ENCODE results near the gene SPOUT1. TPM values are rescaled to one million over a fixed set of nuclear protein-coding genes. Genes with fewer than 3 reads are reported as not detected.
"Not testable (repeated sequence)": the region's sequence is repeated elsewhere in the genome, so short reads cannot be mapped to it uniquely, and the experiment has no call there.

The SPOUT1 gene
- total and polyA plus RNA-seq, 3 experiments from 2014 or later: 77.3 to 143 (median 137) TPM

DNA sequence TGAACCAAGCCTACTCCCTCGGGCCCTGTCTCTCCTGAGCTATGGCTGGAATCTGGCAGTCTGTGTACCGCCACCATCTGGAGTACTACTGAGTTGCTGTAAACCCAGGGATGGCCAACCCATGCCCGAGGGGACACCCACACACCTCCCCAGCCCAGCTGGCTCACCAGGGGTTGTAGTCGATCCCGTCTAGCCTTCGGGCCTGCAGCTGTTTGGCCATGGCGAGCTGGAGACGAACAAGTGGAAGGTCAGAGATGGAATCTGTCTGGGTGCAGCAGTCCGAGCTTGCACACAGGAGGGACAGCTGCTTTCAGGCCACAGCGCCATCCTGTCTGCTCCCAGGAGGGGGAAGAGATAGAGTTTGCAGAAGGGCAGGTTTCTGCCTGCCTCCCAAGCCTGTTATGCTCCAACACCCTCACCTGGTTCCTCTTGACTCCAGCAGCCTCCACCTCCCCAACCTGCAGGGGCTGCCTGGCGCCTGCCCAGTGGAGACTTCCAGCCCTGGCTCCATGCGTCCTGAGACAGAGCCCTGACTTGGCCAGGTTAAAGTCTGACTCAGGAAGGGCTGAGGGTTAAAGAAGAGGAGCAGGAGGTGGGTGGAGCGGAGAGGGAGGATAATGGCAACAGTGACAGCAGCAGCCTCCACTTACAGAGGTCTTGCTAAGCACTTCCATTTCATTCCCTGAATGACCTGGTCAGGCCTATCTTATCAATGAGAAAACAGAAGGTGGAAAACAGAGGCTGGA lies 15.8 kb upstream of the SPOUT1 start:
- Mint-ChIP-seq H3K9me3 (peaks cover 0 to 9% (median 3%) of the 10 kb centered on the region in 5 donors), H3K4me3 (no peak overlapping the region), H3K27ac (peak overlapping the region in 1 of 8 donors; percentile 80), H3K27me3 (no peaks in the 10 kb centered on the region), H3K36me3 (peaks cover 8 to 25% (median 14%) of the 10 kb centered on the region in 3 donors), H3K4me1 (no peaks in the 10 kb centered on the region)
- H3K4me3 ChIP-seq (ENCODE audit: low read length): no peak overlapping the region
- no peak for DNase-seq
- ChIA-PET CTCF (interaction anchor here (0.9 to 1.4 kb wide), 4 partner anchors 27 to 83 kb away, joined by 3 to 4 read pairs (median 3); partner anchors contain the start of gene ENDOG), POLR2A (interaction anchor here (0.6 kb wide), 1 partner anchor 239 kb away, joined by 3 read pairs; no protein-coding TSS in a partner anchor)
- H3K4me1 ChIP-seq (ENCODE audit: insufficient read depth, low read length): no peaks in the 10 kb centered on the region
- no peaks in the 10 kb centered on the region for H3K36me3 ChIP-seq (ENCODE audit: insufficient read depth, low read length)
- no peaks in the 10 kb centered on the region for H3K9me3 ChIP-seq (ENCODE audit: low read length)
- no peak overlapping the region for H3K27ac ChIP-seq (ENCODE audit: low read depth, low read length)
- H3K27me3 ChIP-seq (ENCODE audit: insufficient read depth, low read length, poor library complexity, severe bottlenecking): no peaks in the 10 kb centered on the region

DNA sequence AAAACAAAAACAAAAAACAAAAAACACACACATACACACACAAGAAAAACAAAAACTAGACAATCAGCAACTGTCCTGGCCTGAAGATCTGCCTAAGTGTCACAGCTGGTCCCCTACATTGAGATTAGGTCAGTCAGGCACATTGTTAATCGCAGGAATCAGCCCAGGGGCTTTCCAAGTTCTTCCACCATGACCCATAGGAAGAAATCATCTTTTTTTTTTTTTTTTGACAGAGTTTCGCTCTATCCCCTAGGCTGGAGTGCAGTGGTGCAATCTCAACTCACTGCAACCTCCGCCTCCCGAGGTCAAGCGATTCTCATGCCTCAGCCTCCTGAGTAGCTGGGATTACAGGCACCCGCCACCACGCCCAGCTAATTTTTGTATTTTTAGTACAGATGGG lies 13.6 kb upstream of the SPOUT1 start:
- H3K27ac ChIP-seq (ENCODE audit: low read depth, low read length); H3K4me1 Mint-ChIP-seq; H3K27me3 ChIP-seq (ENCODE audit: insufficient read depth, low read length, poor library complexity, severe bottlenecking); H3K9me3 Mint-ChIP-seq; H3K27me3 Mint-ChIP-seq; H3K4me1 ChIP-seq (ENCODE audit: insufficient read depth, low read length); H3K36me3 ChIP-seq (ENCODE audit: insufficient read depth, low read length); DNase-seq; H3K4me3 Mint-ChIP-seq; CTCF ChIA-PET; H3K9me3 ChIP-seq (ENCODE audit: low read length); H3K4me3 ChIP-seq (ENCODE audit: low read length): not testable (repeated sequence)
- POLR2A ChIA-PET: interaction anchor here (0.7 kb wide), 1 partner anchor 41 kb away, joined by 3 read pairs; no protein-coding TSS in a partner anchor
- Mint-ChIP-seq H3K36me3 (peaks cover 5 to 34% (median 8%) of the 10 kb centered on the region in 3 donors), H3K27ac (peak overlapping the region in 1 of 8 donors; percentile 29)

DNA sequence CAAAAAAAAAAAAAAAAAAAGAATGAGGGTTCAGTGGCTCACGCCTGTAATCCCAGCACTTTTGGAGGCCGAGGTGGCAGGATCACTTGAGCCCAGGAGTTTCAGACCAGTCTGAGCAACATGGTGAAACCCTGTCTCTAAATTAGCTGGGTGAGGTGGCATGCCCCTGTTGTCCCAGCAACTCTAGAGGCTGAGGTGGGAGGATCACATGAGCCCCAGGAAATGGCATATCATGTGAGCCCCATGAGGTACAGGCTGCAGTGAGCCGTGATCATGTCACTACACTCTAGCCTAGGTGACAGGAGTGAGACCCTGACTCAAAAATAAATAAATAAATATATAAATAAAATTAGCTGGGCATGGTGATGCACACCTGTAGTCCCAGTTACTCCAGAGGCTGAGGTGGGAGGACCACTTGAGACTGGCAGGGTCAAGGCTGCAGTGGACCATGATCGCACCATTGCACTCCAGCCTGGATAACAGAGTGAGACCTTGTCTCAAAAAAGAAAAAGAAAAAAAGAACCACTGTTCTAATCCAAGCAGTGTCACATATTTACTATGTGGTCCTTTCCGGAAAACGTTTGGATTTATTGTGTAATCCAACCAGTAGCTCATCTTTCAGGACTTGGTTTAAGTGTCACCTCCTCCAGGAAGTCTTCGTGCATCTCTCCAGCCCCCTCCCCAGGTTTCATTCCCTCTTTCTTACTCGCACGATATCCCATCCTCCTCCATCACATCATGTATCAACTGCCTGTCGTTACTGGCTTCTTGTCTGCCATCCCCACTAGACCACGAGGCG lies 12.3 kb upstream of the SPOUT1 start:
- Mint-ChIP-seq H3K9me3 (no peaks in the 10 kb centered on the region), H3K4me3 (no peak overlapping the region), H3K36me3 (peaks cover 0 to 35% (median 3%) of the 10 kb centered on the region in 3 donors), H3K27ac (no peak overlapping the region), H3K4me1 (no peaks in the 10 kb centered on the region), H3K27me3 (no peaks in the 10 kb centered on the region)
- ChIA-PET POLR2A (interaction anchor here (0.5 kb wide), 1 partner anchor 11 kb away, joined by 5 read pairs; no protein-coding TSS in a partner anchor), CTCF (interaction anchor here (1.5 kb wide), 1 partner anchor 23 kb away, joined by 4 read pairs; the partner anchor contains the start of gene ENDOG)
- Histone ChIP-seq H3K27me3 (ENCODE audit: insufficient read depth, low read length, poor library complexity, severe bottlenecking) (no peaks in the 10 kb centered on the region), H3K27ac (ENCODE audit: low read depth, low read length) (no peak overlapping the region), H3K36me3 (ENCODE audit: insufficient read depth, low read length) (no peaks in the 10 kb centered on the region), H3K9me3 (ENCODE audit: low read length) (no peaks in the 10 kb centered on the region), H3K4me1 (ENCODE audit: insufficient read depth, low read length) (no peaks in the 10 kb centered on the region), H3K4me3 (ENCODE audit: low read length) (no peak overlapping the region)
- DNase-seq: no peak

DNA sequence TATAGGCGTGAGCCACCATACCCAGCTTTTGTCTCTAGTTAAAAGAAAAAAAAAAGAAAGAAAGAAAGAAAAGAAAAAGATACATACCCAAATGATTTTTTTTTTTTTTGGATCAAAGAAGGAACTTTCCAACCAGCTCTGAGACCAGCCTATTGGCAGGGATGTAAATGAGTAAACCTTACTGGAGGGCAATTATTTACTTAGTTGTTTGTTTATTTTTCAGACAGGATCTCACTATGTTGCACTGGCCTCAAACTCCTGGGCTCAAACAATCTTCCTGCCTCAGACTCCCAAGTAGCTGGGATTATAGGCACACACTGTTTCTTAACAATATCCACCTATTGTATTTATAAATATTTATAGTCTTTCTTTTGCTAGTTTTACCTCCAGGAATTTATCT lies 10.9 kb upstream of the SPOUT1 start:
- Mint-ChIP-seq H3K27me3 (no peaks in the 10 kb centered on the region), H3K4me3 (no peak overlapping the region), H3K36me3 (peaks cover 0 to 37% (median 3%) of the 10 kb centered on the region in 3 donors), H3K4me1 (no peaks in the 10 kb centered on the region), H3K9me3 (no peaks in the 10 kb centered on the region), H3K27ac (no peak overlapping the region)
- no peaks in the 10 kb centered on the region for H3K4me1 ChIP-seq (ENCODE audit: insufficient read depth, low read length)
- CTCF ChIA-PET: interaction anchor here (1.1 kb wide), 1 partner anchor 88 kb away, joined by 3 read pairs; no protein-coding TSS in a partner anchor
- no peak for DNase-seq
- H3K9me3 ChIP-seq (ENCODE audit: low read length): no peaks in the 10 kb centered on the region
- H3K27me3 ChIP-seq (ENCODE audit: insufficient read depth, low read length, poor library complexity, severe bottlenecking): no peaks in the 10 kb centered on the region
- POLR2A ChIA-PET: interaction anchor here (0.8 kb wide), 1 partner anchor 11 kb away, joined by 3 read pairs; the partner anchor contains the start of gene SPOUT1
- H3K4me3 ChIP-seq (ENCODE audit: low read length): no peak overlapping the region
- no peak overlapping the region for H3K27ac ChIP-seq (ENCODE audit: low read depth, low read length)
- H3K36me3 ChIP-seq (ENCODE audit: insufficient read depth, low read length): no peaks in the 10 kb centered on the region

DNA sequence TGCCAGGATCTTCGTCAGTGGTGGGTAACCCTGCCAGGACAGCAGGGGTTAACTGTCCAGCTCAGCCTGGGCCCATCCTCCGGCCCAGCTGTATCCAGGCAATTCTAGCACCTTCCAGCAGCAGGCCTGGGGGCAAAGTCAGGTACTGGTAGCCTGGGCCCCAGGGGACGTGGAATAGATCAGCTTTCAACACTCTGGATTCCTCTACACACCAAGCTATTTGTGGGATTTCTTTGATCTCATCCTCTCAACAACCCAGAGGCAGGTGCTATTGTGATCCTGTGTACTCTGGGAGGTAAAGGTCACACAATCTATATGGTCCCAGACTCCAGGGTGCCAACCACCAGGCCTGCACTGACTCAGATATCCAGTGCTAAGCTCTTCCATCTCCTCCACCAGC lies 8.7 kb upstream of the SPOUT1 start:
- no peaks in the 10 kb centered on the region for H3K4me1 ChIP-seq (ENCODE audit: insufficient read depth, low read length)
- no peaks in the 10 kb centered on the region for H3K9me3 ChIP-seq (ENCODE audit: low read length)
- Mint-ChIP-seq H3K4me1 (no peaks in the 10 kb centered on the region), H3K9me3 (no peaks in the 10 kb centered on the region), H3K4me3 (no peak overlapping the region), H3K27me3 (no peaks in the 10 kb centered on the region), H3K27ac (peak overlapping the region in 1 of 8 donors; percentile 20), H3K36me3 (peaks cover 0 to 41% (median 3%) of the 10 kb centered on the region in 3 donors)
- ChIA-PET CTCF (interaction anchor here (2.4 kb wide), 1 partner anchor 20 kb away, joined by 10 read pairs; the partner anchor contains the start of gene ENDOG), POLR2A (no interaction called here)
- no peaks in the 10 kb centered on the region for H3K27me3 ChIP-seq (ENCODE audit: insufficient read depth, low read length, poor library complexity, severe bottlenecking)
- H3K27ac ChIP-seq (ENCODE audit: low read depth, low read length): no peak overlapping the region
- H3K36me3 ChIP-seq (ENCODE audit: insufficient read depth, low read length): no peaks in the 10 kb centered on the region
- no peak overlapping the region for H3K4me3 ChIP-seq (ENCODE audit: low read length)
- no peak for DNase-seq

DNA sequence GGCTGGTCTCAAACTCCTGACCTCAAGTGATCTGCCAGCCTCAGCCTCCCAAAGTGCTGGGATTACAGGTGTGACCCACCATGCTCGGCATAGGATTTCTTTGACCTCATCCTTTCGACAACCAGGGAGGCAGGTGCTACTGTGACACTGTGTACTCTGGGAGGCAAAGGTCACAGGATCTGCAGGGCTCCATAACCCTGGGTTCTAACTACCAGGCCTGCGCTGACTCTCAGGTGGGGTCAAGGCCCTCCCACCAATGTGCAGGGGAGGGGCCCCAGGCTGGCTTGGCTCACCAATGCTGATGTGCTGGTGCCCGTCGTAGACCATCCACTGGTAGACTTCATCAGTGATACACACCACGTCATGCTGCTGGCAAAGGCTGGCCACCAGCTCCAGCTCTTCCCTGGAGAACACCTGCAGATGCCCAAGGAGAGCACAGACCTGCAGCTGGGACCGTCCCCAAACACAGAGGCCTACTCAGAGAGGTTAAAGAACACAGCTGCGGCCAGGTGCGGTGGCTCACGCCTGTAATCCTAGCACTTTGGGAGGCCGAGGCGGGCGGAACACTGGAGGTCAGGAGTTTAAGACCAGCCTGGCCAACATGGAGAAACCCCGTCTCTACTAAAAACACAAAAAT lies 7.0 kb upstream of the SPOUT1 start:
- Histone ChIP-seq H3K36me3 (ENCODE audit: insufficient read depth, low read length) (no peaks in the 10 kb centered on the region), H3K9me3 (ENCODE audit: low read length) (no peaks in the 10 kb centered on the region), H3K27me3 (ENCODE audit: insufficient read depth, low read length, poor library complexity, severe bottlenecking) (no peaks in the 10 kb centered on the region), H3K27ac (ENCODE audit: low read depth, low read length) (no peak overlapping the region), H3K4me1 (ENCODE audit: insufficient read depth, low read length) (no peaks in the 10 kb centered on the region), H3K4me3 (ENCODE audit: low read length) (no peak overlapping the region)
- Mint-ChIP-seq H3K9me3 (no peaks in the 10 kb centered on the region), H3K4me1 (no peaks in the 10 kb centered on the region), H3K4me3 (no peak overlapping the region), H3K36me3 (peaks cover 0 to 35% (median 2%) of the 10 kb centered on the region in 3 donors), H3K27ac (peak overlapping the region in 1 of 8 donors; percentile 72), H3K27me3 (no peaks in the 10 kb centered on the region)
- ChIA-PET POLR2A (no interaction called here), CTCF (interaction anchor here (0.6 to 2.4 kb wide), 2 partner anchors 18 to 26 kb away, joined by 4 to 10 read pairs; partner anchors contain the start of gene ENDOG)
- DNase-seq: no peak

DNA sequence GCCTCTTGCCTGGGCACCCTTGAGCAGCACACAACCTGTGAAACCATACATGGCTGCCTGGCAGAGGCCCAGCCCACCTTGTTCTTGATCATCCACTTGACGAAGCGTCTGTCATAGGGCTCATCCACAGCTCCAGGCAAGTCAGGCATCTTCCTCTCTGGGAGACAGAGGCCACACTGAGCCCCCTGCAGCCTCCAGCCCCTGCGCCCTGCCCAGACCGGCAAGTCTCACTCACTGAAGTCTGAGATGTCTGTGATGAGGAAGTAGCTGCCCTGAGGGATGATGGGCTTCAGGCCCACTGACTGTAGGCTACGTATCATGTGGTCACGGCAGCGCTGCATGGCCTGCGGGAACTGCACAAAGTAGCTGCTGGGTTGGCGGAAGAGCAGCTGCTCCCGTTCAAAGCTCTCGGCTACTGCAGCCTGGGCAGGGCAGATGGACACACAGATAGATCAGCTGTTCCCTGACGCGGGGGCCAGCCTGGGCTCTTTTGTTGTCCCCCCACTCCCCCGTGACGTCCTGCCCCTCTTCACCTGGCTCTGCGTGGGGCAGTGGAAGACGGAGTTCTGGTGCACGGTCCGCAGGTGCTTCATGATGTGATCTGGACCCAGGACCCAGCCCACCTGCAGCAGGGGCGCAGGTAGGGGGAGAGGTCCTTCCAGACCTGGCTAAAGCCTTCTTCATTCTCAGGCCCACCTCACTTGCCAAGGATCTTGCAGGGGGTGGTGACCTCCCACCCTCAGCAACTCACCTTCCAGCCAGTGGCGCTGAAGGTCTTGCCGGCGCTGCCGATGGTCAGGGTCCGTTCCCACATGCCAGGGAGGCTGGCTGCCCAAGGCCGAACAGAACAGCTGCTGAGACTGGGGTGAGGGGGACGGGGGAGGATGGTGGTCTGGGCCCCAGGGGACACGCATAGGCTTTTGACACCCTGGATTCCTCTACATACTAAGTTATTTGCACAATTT lies 5.9 kb upstream of the SPOUT1 start:
- Mint-ChIP-seq H3K27ac (no peak overlapping the region), H3K4me3 (peak overlapping the region in 1 of 7 donors; percentile 44), H3K4me1 (no peaks in the 10 kb centered on the region), H3K9me3 (no peaks in the 10 kb centered on the region), H3K27me3 (no peaks in the 10 kb centered on the region), H3K36me3 (peaks cover 0 to 31% (median 0%) of the 10 kb centered on the region in 3 donors)
- Histone ChIP-seq H3K27ac (ENCODE audit: low read depth, low read length) (no peak overlapping the region), H3K4me1 (ENCODE audit: insufficient read depth, low read length) (no peaks in the 10 kb centered on the region), H3K27me3 (ENCODE audit: insufficient read depth, low read length, poor library complexity, severe bottlenecking) (no peaks in the 10 kb centered on the region), H3K9me3 (ENCODE audit: low read length) (no peaks in the 10 kb centered on the region), H3K4me3 (ENCODE audit: low read length) (no peak overlapping the region), H3K36me3 (ENCODE audit: insufficient read depth, low read length) (no peaks in the 10 kb centered on the region)
- ChIA-PET CTCF (interaction anchor here (0.6 kb wide), 1 partner anchor 25 kb away, joined by 4 read pairs; no protein-coding TSS in a partner anchor), POLR2A (no interaction called here)
- no peak for DNase-seq
